GM04503 (cell line): ENCODE results near the gene WBP11.

Experiments used
- DNase-seq: peaks from one replicate; pipeline ENCODE4 v3.0.0-alpha.2; 2012; ENCODE audit warnings: low read depth

Gene WBP11

DNA sequence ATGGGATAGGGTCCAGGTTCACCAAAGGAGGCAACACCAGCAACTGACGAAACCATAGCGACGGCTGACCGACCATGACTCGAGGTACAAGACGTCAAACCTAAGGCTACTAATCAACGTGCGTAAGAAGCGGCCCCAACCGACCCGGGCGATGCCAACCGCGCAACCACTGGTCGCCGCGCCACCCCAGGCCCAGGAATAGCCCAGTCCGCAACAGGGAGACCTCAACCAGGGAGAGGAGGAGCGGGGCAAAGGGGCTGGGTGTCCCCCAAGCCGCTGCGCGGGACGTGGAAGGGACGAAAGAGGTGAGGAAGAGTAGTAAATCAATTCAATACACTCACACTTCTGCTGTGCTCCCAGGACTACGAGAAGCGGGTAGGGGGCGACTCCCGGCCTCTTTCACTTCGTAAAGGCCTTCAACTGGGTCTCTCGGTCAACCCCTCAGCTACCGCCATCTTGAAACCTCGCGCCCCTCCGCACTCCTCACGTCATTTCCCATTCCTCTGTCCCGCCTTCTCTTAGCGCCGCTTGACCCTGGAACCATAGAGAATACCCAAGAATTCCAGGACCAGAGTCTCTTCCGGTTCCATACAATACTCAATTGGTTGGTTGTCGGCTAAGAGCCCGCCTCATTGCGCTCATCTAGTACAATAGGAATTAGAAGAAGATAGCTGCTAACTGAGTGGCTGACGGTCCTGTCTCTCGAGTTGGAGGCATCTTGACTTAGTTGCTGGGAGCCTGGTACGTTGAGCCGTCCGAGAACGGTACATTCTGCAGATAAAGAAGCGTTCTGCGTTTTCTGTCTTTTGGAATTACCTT lies at the start of gene WBP11, which contains the start of gene C12orf60:
Gene WBP11, minus strand, starts transcription at position 468 of the 819 bp plus-strand sequence. CDS start 2,095 bp downstream, outside the sequence.
Gene C12orf60, plus strand, starts transcription at position 660 of the 819 bp plus-strand sequence. CDS start 19,266 bp downstream, outside the sequence.
- DNase-seq = peak; percentile 99

DNA sequence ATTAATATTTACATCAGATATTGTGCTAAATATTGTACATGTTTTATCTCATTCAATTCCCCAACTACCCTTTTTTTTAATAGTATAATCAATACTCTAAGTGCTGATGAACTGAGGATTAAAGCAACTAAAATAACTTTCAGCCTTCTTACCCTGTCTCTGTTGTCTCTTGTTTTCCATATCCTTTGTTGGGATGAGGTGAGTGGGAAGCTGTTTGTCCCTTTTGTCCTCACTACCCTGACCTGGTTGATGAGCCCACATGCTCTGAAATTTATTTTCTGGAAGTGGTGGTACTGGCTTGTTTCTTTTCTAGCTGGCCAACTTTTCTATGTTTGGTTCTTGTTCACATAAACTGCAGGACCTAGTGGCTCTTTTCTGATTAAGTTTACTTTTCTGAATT lies 49.6 kb upstream of the WBP11 start:
- DNase-seq = no peak

DNA sequence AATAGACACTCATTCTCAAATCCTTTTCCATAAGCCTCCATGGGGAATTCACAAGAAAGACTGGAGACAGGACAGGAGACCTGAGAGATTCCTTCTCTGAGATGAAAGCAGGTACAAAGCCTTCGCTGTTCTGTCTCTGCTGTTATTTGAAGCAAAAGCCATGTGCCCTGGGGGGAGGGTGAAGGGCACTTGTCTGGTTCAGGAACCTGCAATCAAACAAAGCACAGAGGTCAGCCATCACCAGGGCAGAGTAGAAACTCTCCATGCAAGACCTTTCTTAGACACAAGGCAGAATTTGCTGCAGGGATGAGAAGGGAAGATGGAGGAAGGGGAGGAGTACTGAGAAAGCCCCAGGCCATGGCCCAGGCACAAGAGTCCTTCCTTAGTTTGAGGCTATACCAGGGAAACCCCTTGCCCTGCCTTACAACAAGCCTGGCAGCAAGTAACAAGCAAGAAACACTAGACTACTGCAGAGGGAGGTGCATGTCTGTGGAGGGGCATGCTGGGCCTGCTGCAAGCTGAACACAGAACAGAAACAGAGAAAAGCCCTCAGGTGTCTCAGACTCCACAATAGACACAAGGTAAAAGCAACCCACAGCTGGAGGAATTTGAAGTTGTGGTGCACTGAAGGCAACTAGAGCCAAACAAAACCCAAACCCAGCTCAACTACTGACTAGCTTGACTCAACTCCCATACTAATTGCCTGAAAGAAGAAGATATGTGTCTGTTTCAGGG lies 47.8 kb upstream of the WBP11 start:
- DNase-seq = no peak

DNA sequence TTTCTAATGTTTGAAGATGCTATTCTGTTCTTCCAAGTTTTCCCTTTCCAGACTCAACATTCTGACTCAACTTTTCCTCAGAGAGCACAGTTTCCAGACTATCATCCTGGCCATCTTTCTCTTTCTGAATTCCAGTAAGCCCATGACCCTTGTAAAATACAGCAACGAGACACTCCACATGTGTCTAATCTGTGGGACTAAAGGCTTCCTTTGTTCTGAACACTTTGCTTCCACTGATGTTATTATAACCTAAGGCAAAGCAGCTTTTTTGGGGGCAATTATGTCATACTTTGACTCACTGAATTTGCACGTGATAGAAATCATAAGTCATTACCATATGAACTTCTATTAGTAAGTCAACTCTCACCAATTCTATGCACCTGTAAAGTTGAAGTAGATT lies 46.4 kb upstream of the WBP11 start:
- DNase-seq = no peak

DNA sequence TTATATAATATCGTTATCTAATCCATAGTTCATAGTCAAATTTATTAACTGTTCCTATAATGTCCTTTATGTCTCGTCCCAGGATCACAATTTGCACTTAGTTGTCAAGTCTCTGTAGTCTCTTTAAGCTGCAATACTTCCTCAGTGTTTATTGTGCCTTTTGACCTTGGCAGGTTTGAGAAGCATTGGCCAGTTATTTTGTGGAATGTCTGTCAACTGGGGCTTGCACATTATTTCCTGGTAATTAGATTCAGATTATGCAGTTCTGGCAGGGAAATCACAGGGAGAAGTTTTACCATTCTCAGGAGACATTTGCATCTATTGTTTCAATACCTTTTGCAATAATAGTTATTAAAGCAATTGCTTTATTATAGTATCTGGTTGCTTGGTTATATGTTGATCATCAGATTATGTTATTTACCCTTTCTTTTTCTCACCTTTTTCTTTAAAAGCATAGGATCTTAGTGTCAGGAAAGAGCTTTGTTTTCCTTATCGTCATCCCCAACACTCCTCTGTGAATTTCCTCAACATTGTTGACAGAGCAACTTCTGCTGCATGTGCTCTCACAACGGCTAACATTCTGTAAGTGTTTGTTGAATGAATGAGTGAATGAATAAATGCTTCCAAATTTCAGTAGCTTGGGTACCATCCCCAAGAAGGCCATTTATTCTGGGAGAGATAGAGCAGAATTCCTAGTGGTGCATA lies 43.8 kb upstream of the WBP11 start:
- DNase-seq = no peak

DNA sequence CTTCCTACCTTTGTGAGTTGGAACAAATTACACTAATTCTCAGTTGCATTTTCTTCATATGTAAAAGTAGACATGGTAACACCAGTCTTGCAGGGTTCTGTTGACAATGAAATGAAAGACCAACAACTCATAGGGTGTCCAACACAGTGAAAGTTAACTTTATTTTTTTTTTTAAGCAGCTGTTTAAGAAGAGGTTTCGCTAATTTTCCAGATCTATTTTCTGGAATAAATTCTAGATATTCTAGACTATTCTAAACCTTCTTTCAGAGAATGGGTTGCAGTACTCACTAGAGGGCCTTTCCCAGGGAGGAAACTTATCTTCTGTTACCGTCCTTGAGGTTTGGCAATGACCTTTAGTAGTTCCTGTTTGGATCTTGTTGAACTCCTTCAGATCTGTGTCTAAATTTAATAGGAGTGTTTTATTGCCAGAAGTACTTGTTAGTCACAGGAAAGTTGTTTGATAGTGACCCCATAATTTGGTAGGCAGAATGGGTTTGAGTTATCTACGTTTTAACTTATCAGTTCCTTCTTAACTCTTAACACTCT lies 42.8 kb upstream of the WBP11 start:
- DNase-seq = no peak

DNA sequence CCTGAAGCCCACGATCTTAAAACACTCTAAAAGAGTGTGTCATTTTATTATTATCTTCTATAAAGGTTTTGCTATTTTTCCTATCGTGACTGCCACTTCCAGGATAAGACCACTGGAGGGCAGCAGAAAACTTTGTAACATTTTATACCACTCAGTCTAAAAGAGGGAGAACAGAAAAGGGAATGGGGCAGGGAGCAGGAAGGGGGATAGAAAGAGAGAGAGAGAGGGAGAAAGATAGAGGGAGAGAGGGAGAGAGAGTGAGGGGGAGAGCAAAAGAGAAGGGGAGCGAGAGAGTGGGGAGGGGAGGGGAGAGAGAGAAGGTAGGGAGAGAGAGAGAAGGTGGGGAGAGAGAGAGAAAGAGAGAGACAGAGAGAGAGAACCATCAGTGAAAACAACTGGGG lies 42.1 kb upstream of the WBP11 start:
- DNase-seq = no peak

DNA sequence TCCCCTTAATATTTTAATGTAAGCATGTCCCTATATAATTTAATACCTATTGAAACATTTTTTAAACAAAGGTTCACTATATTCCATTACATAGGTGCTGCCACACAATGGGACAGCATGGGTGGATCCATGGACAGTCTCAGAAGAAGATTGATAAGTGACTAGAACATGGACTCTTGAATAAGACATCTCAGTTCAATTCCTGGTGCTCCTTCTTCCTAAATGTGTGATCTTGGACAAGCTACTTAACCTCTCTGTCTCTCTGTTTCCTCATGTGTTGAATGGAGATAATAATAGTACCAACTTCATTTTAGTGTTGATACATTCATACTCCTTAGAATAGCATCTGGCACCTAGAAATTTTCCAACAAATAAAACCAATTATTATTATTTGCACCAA lies 41.1 kb upstream of the WBP11 start:
- no peak for DNase-seq

DNA sequence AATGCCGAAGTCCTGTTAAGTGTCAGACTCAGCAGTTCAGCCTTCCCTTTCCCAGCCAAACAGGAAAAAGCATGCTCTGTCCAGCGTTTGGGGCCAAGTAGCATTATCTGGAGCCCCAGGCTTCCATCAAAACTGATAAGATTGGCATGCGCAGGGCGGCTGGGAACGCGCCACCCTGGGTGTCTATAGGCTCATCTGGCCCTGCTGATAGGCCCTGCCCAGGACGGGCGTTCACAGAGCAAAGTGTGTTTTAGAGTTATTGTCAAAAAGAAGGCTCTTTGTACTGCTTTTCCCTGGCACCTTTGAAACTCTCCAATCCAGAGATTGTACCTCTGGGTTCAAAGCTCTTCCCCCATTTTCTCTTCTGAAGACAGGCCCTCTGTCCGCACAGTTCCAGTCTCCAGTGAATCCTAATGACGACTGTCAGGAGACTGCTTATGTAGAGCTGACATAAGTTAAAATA lies 40.2 kb upstream of the WBP11 start, which contains the start of gene ART4:
Gene ART4, minus strand, starts transcription at position 102 of the 463 bp plus-strand sequence. CDS start 413 bp downstream, outside the sequence.
- DNase-seq = no peak

DNA sequence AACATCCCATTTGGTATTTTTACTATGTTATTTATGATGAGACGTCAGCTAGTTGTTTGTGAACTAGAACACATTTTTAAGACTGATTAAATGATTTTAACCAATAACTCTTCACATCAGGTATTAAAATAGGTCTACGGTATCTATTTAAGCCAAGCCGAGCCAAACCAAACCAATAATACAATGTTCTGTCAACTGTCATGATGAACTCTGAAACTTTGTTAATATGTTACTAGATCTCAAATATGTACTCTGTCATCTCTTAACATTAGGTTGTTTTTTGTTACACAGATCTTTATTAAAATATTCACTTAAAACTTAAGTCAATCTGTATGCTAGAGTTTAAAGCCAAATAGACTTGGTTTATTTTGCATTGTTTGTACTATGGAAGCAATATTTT lies 39.0 kb upstream of the WBP11 start:
- no peak for DNase-seq

DNA sequence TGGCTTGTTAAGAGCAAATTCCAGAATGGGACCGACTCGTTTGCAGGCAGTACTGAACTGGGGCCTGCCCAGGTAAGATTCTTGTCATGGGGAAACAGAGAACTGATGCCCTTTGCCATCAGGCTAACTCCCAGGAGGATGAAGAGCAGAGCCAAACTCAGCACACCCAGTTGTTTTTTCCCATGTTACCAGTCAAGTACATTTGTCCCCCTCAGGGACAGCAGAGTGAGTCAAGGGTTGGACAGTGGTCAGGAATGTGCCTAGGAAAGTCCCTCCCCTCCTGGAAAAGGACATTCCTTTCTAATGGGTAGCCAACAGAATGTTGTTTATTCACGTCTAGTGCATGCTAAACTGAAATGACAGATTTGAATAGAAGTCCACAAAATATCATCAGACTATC lies 38.5 kb upstream of the WBP11 start:
- peak; percentile 49 for DNase-seq

DNA sequence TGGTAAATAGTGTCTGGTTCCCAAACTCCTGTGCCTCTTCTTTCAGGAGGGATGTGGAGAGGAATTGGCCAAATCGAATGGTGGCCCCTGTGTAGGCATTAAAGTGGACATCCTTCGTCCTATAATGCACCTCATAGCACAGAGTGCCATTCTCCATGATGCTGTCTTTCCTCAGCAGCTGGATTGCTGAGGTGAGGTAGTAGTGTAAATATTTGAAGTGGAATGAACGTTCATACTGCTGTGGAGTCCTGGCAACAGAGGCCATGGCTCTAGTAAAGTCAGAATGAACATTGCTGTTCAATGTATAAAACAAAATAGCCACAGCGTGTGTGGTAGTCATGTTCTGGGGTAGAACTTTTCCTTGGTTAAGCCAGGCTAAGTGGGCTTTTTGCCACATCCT lies 37.3 kb upstream of the WBP11 start:
- DNase-seq = no peak

DNA sequence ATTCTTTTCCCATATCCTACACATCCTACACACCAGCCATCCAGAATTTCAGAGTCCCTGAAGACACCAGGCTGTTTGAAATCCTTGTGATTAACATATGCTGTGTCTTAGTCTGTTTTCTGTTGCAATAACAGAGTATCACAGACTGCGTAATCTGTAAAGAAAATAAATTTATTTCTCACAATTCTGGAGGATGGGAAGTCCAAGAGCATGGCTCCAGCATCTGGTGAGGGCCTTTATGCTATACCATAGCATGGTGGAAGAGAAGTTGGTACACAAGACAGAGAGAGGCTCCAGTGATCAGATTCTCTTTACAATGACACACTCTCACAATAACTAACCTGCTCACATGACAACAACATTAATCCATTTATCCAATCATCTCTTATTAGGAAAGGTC lies 36.0 kb upstream of the WBP11 start:
- DNase-seq = no peak

DNA sequence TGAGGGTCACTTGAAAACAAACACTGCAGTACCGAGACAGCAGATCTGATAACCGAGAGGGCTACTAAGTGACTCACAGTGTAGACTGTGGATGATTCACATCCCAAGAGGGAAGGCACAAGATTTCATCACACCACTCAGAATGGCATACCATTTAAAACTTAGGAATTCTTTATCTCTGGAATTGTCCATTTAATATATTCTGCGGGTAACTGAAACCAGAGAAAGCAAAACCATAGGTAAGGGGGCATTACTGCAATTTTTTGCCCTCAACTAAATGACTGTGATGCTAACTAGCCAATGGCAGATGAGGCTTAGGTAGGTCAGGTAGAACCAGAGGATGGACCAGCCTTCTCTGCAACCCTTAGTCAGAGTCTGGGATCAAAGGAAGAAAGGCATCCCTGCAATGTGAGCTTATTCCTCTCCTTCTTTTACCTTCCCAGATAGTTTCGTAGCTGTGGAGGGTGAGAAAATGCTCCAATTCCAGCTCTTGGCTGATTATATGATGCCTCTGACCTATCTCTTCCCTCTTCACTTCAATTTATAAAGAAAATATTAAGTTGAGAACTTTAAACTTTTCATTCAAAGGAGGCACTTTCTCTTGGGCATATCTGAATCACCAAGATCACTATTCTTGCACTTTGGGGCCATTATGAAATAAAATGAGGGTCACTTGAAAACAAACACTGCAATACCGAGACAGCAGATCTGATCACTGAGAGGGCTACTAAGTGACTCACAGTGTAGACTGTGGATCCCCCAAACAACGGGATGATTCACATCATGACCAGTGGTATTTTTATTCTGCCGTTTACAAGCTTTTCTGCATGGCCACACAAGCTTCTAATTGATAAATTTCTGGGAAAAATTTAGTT lies 33.3 kb upstream of the WBP11 start:
- DNase-seq = peak; percentile 56

DNA sequence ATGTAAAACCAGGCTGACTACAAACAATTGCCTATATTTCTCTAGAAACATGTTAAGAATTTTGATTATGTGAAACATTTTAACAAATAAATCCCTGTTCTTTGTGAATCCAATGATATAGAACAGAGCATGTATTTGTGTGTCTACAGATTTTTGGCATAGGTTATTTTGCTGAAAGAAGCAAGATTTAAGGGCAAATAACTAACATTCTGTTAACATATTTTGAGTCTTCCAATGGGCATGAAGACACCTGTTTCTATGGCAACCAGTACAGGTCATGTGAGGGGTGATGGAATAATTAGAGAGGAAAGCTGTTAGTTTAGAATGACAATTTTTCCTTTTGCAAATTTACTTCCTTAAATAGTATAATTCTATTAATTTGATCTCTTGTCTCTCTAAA lies 31.2 kb upstream of the WBP11 start:
- DNase-seq = no peak

DNA sequence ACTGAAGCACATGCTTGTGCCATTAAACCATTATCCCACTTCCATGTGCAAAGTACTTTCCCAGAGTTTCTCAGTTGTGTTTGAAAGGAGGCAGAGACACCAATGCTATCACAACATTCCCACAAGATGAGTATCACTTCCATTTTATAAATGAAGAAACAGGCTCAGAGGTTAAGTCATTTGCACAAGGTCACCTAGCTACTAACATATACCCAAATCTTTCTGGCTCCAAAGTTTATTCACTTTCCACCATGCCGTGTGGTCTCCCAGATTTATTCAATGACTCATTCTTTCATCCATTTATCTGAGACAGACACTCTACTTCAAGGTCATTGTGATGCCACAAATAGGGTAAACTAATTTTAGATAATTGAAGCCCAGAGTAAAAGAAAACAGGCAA lies 30.7 kb upstream of the WBP11 start:
- DNase-seq = no peak

DNA sequence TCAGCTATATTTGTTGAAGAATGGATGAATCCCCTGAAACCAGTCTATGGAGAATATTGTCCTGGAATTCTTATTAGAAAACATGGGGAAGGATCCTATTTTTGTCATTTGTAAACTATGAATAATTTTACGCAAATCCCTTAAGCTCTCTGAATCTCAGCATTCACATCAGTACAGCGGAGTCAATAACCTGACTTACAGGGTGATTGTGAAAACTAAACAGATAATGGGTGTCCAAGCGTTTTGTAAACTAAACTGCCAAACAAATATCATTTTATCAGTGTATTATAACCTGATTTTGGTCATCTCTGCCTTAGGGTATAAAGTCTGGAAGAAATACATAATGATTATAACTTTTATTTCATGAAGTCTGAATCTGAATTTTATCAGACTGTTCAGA lies 30.1 kb upstream of the WBP11 start:
- no peak for DNase-seq

DNA sequence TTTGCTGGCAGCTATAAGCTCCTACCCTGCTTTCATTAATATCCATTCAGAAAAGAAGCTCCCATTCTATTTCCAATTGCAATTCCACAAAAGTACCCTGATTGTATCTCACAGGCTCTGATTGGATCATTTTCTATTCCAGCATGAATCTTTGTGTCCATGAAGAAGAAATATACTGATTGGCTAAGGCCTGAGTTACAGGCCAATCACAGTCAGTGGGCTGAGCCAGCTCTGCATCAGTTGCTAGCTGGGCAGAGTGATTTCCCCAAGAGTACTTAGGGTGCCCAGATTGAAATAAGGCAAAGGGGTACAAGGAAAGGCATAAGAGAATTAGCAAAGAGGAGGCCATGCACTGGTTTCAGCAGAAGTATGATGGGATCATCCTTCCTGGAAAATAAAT lies 25.6 kb upstream of the WBP11 start:
- DNase-seq = no peak

DNA sequence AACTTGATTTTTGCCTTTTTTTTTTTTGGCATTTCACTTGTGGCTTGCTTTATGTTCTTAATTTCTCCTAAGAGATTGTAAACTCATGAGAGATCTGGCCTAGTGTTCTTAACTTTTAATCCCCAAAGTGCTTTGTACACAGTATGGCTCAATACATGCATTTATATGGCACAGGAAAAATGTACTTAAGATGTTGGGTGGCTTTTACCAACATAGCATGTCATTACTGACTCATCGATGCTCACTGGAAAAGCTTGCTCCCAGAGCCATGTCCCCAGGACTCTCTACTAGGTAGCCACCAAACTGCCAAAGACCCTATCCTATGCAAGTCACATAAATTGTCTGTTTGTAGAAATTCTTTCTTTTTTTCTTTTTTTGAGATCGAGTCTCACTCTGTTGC lies 23.8 kb upstream of the WBP11 start:
- DNase-seq = no peak

DNA sequence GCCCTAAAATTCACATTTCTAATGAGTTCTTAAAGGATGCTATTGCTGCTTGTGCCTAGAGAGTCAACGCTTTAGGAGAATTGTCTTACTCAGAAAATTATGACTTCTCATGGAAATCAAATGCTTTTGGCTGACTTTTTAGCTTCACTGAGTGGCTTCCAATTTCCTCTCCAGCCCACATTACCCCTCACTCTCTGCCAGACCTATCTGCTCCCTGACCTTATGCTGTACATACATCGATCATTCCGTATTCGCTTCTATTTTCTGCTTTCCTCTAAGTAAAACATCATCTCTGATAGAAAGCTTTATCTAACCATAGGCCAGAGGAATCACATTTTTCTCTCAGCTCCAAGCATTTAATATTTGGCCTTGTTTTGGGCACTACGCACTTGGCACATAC lies 23.2 kb upstream of the WBP11 start:
- DNase-seq = no peak

DNA sequence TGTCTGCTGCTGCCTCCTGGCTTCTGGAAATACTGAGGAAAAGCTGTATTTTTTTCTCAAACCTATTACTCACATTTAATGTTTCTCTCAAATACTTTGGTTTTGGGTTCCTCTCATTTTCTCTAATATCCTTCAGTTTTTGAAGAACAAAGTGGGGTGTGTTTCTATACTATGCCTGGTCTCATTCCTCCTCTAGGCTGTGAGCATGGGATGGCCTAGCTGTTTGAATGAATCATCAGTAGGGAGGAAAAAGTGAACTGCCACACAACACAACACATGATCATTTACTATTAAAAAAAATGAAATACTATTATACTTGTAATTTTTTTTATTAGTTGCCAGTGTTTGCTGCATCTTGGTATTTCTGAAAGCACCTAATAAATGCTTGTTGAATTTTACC lies 22.0 kb upstream of the WBP11 start:
- no peak for DNase-seq
